GM18870 (cell line): ENCODE results near the gene CWC27.
A peak's percentile ranks its signal among the peaks of the same experiment; 100 is the strongest.

Experiments used
- ATAC-seq: cut with Tn5 transposase; IDR thresholded peaks from one replicate; pipeline ENCODE4 v1.9.1; 2021; ENCODE audit warnings: moderate library complexity; ENCODE audit not compliant: unreplicated experiment

Gene CWC27

GRCh38 chr5:64971990-64972389 is 203.3 kb downstream of the CWC27 start:
- ATAC-seq: no peak

GRCh38 chr5:64972591-64972990 is 203.9 kb downstream of the CWC27 start:
- no peak for ATAC-seq

DNA sequence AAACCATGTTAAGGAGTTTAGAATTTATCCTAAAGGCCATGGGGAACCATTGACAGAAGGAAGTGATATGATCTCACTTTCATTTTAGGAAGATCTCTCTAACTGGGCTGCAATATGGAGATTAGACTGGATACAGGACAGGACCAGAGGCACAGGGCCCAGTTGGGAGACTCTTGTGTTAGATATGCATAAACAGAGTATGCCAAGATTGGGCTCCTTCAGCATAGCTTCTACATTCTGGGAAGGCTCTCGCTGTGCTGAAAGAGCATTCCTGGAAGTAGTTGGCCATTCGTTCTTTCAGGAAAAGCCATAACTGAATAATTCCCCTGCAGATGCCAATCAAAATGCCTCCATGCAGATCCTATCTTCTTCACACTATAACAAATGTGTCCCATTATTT is 204.5 kb downstream of the CWC27 start:
- no peak for ATAC-seq

- ATAC-seq: no peak
These were observed 209.0 kb downstream of the CWC27 start for GRCh38 chr5:64977779-64978178.

DNA sequence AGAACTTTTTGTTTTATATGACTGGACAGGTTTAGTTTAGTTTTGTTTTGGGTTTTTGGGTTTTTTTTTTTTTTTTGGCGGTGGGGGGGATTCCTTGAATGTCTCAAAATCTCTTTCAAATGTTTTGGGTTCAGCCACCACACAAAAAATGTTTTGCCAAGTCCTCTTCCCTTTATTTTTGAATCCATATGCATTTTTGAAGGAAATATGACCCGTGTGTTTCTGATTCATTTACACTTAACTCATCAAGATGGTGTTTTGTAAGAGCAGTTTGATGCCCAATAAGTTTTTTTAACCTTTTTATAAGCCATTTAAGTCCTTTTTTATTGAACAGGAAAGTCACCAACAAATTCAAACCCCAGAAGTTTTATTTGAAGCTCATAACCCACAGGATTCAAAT is 209.8 kb downstream of the CWC27 start:
- ATAC-seq: no peak

DNA sequence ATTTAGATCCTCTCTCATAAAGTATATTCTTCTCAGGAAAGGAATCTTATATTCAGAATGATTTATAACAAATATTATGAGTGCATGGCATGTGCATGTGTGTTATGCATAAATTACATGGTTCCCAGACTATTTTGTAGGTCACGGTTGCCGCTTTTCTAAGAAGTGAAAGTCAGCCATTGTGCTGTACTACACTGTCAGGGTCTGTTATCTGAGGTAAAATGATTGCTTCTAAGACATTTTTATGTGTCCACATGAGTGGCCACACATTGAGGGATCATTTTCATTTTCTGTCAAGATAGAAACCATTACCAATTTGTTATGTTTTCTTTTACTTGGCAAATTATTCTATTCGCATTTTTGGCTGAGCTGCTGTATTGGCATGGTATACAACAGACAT is 210.8 kb downstream of the CWC27 start:
- no peak for ATAC-seq

- ATAC-seq: no peak
These were observed 211.4 kb downstream of the CWC27 start for GRCh38 chr5:64980176-64980575.

DNA sequence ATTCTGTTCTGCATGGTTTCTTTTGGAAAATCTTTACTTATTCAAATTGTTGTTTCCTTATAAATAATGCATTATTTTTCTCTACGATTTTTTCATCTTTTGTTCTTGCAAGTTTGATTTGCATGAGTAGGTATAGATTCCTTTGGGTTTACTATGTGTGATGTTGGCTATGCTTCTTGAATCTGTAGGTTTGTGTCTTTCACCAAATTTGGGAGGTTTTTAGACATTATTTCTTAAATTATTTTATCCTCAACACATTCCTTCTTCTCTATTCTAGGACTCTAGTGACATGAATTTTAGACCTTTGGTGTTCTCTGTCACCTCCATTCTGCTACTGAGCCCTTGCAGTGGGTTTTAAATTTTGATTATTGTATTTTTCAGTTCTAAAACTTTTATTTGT is 219.0 kb downstream of the CWC27 start:
- no peak for ATAC-seq

DNA sequence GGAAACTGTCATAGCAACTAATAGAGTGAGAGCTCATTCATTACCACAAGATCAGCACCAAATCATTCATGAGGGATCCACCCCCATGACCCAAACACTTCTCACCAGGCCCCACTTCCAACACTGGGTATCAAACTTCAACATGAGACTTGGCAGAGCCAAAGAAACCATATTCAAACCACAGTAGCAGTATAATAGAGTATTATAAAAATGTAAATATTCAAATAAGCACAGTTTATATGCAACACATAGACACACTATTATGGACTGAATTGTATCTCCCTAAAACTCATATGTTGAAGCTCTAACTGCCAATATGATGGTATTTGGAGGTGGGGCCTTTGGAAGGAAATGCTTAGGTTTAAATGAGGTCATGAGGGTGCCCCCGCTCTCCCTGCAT is 240.5 kb downstream of the CWC27 start:
- no peak for ATAC-seq

- no peak for ATAC-seq
These were observed 242.1 kb downstream of the CWC27 start for GRCh38 chr5:65010841-65011240.

DNA sequence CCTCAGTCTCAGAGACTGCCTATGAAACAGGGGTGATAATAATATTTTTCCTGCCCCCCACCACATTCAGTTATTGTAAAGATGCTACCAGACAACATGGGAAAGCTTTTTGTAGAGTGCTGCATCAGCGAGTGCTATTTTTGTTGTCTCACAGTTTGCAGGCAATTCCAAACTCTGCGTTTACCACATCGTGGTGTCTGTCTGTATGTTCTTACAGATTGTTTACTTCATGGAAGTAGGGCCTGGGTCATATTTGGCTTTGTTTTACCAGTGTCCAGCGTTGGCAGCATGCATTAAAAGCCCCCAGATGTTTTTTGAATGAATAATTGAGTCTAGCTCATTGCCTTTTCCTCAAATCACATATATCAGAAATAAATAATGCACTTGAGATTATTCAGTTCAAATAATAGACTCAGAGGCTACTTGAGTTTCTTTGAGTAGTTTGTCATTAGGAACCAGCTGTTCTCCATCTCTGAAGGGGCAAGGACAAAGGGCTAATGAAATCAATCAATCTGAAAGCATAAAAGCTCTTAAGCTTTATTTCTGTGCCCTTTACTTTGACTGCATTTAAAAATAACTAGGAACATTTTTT is 243.7 kb downstream of the CWC27 start:
- no peak for ATAC-seq

- ATAC-seq: no peak
These were observed 244.4 kb downstream of the CWC27 start for GRCh38 chr5:65013166-65013565.

GRCh38 chr5:65014769-65015168 is 246.0 kb downstream of the CWC27 start:
- no peak for ATAC-seq

GRCh38 chr5:65015767-65016166 is 247.0 kb downstream of the CWC27 start:
- ATAC-seq: no peak

DNA sequence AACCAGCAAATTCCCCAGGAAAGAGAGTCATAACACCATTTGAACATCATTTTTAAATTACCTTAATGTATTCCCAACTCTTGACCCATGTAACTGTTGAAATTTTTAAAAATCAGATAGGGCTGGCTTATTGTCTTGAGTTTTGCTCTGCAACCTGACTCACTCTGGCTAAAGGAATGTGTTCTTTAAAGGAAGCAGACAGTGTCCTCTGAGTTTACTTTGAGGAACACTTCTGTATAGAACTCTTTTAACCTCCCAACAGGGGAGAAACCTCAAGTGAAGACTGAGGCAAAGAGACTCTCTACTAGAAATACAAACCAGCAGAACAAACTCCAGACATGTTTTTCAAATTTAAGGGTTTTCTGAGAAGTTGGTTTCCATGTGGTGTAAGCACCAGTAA is 248.9 kb downstream of the CWC27 start:
- no peak for ATAC-seq

DNA sequence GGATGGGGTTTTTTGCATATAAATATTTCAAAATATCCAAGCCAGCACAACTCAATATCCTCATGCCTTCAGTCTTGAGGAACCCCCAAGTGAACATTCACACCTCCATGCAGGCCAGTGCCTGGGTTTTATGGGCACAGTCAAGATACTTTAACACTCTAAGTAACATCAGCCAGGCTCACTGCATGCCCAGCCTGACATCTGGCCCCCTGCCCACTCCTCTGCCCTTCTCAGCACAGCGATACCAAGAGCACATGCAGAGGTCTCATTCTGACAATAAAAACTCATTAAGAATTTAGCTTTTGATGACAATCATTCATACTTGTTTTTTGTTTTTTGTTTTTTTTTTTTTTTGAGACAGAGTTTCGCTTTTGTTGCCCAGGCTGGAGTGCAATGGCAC is 250.0 kb downstream of the CWC27 start:
- no peak for ATAC-seq

DNA sequence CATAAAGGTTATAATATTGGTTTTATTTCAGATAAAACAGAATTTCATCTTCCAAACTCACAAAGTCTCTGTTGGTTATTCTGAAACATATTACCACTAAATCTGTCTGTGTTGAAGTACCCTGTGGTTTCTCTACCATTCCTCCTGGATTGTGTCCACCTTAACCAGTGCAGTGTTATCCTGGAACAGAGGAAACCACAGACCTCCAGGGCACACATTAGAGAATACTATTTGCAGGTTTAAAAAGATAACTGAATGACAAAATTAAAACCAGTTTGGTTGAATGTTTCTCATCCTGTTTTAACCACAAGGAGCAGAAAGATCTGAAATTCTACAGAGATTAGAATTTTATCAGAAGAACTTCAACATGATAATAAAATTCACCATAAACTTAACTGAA is 251.8 kb downstream of the CWC27 start:
- no peak for ATAC-seq

DNA sequence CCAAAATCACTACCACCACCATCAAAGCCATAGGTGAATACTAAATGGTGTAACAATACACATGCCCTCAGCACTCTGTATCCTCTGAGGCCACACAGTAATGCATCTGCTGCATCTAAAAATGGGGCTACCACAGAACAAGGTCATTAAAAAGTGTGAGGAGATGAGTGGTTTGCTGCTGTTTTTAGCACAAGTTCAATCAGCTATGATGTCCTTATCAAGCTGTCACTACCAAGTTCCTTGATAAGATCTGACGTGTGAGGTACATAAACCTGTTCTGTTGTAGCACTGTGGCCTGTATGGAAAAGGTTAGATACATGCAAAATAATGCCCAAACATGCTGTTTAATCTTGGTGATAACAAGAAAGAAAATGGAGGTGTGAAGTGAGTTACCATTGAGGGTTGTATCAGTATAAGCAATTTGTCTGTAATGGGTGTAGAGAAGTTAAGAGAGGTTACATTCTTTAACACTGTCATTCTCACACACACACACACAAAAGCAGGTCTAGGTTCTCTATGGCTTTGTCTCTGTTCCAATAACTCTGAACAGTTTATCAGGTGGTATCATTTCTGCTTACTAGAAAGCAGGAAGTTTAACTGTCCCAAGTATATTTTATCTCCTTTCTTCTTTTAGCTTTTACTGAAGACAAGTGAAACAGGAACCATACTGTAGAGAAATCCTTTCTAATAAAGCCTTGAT is 252.9 kb downstream of the CWC27 start:
- no peak for ATAC-seq

DNA sequence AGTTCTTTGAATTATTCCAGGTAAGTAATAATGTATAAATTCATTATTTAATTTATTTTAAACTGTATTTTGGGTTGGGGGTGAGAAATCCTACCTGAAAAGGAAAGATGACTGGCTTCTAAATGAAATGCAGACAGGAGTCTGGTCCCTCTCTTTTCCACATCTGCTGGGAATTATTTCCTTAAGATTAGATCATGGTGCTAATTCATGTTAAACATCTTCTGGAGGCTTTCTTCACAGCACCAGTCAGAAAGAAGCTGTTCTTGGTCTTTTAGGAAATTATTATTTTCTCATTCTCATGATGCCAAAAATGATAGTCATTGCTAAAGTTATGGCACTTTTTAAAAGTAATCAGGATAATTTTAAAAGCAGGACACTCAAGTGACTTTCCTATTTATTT is 254.2 kb downstream of the CWC27 start:
- no peak for ATAC-seq

GRCh38 chr5:65024681-65025080 is 256.0 kb downstream of the CWC27 start:
- ATAC-seq: no peak

DNA sequence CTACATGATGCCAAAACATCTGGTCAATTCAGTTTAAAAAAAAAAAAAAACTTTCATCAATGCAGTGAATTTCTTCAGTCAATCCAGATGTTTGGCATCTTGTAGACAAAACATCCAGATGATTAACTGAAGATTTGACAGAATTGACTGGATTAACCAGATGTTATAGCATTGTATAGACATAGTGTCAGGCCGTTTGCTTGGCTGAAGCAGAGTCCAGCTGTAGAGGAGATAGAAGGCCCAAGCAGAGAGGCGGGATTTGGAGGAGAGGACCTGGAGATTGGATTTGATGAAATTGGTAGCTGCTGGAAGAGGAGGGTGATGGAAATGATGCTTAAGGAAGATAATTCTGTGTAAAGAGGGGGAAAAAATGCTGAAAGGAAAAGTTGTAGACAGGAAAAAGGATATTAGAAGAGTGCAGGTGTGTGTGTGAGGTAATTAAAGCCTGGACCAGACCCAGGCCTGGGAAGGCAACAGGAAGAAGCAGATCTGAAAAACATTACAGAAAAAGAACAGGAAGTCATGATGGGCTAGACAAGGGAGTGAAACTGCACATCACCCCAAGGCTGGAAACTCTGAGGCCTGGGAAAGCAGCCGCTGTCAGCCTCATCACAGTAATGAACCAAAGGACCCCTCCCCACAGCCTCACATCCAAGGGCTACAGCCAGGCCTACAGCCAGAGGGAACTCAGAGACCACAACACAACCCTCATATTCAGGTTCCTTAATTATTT is 258.3 kb downstream of the CWC27 start:
- ATAC-seq: peak; percentile 60

DNA sequence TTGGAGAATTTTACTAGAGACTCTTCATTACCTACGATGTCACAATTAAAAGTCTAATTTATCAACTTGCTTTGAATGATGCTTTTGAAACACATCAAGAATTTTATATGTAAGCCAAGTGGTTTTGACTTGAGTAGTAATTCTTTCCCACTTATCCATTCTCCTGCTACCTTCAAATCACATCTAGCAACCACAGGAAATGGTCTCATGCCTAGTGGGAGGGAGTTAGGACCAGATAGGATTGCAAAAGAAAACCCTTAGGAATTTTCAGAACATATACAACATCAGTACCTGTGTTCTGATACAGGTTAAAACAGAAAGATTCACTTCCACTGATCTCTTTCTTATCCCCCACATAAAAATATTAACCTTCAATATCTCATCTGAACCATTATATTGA is 260.4 kb downstream of the CWC27 start:
- ATAC-seq: no peak
